ENCODE results near the gene PAFAH1B1. TPM values are rescaled to one million over a fixed set of nuclear protein-coding genes. Genes with fewer than 3 reads are reported as not detected.

Gene PAFAH1B1
- total RNA-seq, 1 experiment from 2014 or later: 210 TPM

GRCh38 chr17:2560658-2561057 is 32.8 kb upstream of the PAFAH1B1 start:
- CTCF ChIA-PET: no interaction called here
- intact Hi-C loops (cut with micrococcal nuclease; ENCODE audit: unreplicated experiment): no loop called here
- no TSS peak for BruUV-seq (replicated peaks)

GRCh38 chr17:2562162-2562858 is 31.1 kb upstream of the PAFAH1B1 start:
- H3K4me3 ChIP-seq (ENCODE audit: low read depth, low read length, poor library complexity, severe bottlenecking): no peak overlapping the region
- H3K4me1 ChIP-seq (ENCODE audit: insufficient read depth, low read length, poor library complexity, severe bottlenecking): no peaks in the 10 kb centered on the region
- BruUV-seq (replicated peaks): no TSS peak
- ChIA-PET CTCF (no interaction called here), POLR2A (ENCODE audit: low non-redundant PET) (no interaction called here)
- H3K9me3 ChIP-seq (ENCODE audit: low read depth, low read length, poor library complexity, severe bottlenecking): no peaks in the 10 kb centered on the region
- intact Hi-C loops (cut with micrococcal nuclease; ENCODE audit: unreplicated experiment): no loop called here
- H3K27me3 ChIP-seq (replicated peaks; ENCODE audit: insufficient read depth, low read depth, low read length, poor library complexity): no peaks in the 10 kb centered on the region
- TF ChIP-seq CTCF (conservative IDR thresholded peaks at IDR 0.05; ENCODE audit: low read depth, low read length) (no peak), EZH2 (IDR thresholded peaks at IDR 0.05; ENCODE audit: borderline replicate concordance, low read depth, low read length, poor library complexity, severe bottlenecking) (no peak)
- no peak for DNase-seq (ENCODE audit: low spot score)
- H3K27ac ChIP-seq (ENCODE audit: low read depth, low read length, poor library complexity, severe bottlenecking): no peak overlapping the region
- no peaks in the 10 kb centered on the region for H3K36me3 ChIP-seq (ENCODE audit: insufficient read depth, low read length, poor library complexity, severe bottlenecking)

More at GRCh38 chr17:2560658-2561057, 32.8 kb upstream of the PAFAH1B1 start:
- no peaks in the 10 kb centered on the region for H3K9me3 ChIP-seq (ENCODE audit: low read depth, low read length, poor library complexity, severe bottlenecking)
- TF ChIP-seq EZH2 (IDR thresholded peaks at IDR 0.05; ENCODE audit: borderline replicate concordance, low read depth, low read length, poor library complexity, severe bottlenecking): no peak
- TF ChIP-seq CTCF (conservative IDR thresholded peaks at IDR 0.05; ENCODE audit: low read depth, low read length): no peak
- POLR2A ChIA-PET (ENCODE audit: low non-redundant PET): no interaction called here
- no peak for DNase-seq (ENCODE audit: low spot score)
- no peak overlapping the region for H3K27ac ChIP-seq (ENCODE audit: low read depth, low read length, poor library complexity, severe bottlenecking)
- H3K36me3 ChIP-seq (ENCODE audit: insufficient read depth, low read length, poor library complexity, severe bottlenecking): no peaks in the 10 kb centered on the region
- no peaks in the 10 kb centered on the region for H3K4me1 ChIP-seq (ENCODE audit: insufficient read depth, low read length, poor library complexity, severe bottlenecking)
- H3K4me3 ChIP-seq (ENCODE audit: low read depth, low read length, poor library complexity, severe bottlenecking): no peak overlapping the region
- H3K27me3 ChIP-seq (replicated peaks; ENCODE audit: insufficient read depth, low read depth, low read length, poor library complexity): no peaks in the 10 kb centered on the region

GRCh38 chr17:2563061-2563460 is 30.4 kb upstream of the PAFAH1B1 start:
- POLR2A ChIA-PET (ENCODE audit: low non-redundant PET): no interaction called here
- DNase-seq (ENCODE audit: low spot score): no peak
- TF ChIP-seq CTCF (conservative IDR thresholded peaks at IDR 0.05; ENCODE audit: low read depth, low read length) (no peak), EZH2 (IDR thresholded peaks at IDR 0.05; ENCODE audit: borderline replicate concordance, low read depth, low read length, poor library complexity, severe bottlenecking) (no peak)
- intact Hi-C loops (cut with micrococcal nuclease; ENCODE audit: unreplicated experiment): no loop called here
- H3K4me3 ChIP-seq (ENCODE audit: low read depth, low read length, poor library complexity, severe bottlenecking): no peak overlapping the region
- CTCF ChIA-PET: no interaction called here
- BruUV-seq (replicated peaks): no TSS peak
- no peak overlapping the region for H3K27ac ChIP-seq (ENCODE audit: low read depth, low read length, poor library complexity, severe bottlenecking)
- no peaks in the 10 kb centered on the region for H3K27me3 ChIP-seq (replicated peaks; ENCODE audit: insufficient read depth, low read depth, low read length, poor library complexity)
- H3K36me3 ChIP-seq (ENCODE audit: insufficient read depth, low read length, poor library complexity, severe bottlenecking): no peaks in the 10 kb centered on the region
- H3K9me3 ChIP-seq (ENCODE audit: low read depth, low read length, poor library complexity, severe bottlenecking): no peaks in the 10 kb centered on the region
- no peaks in the 10 kb centered on the region for H3K4me1 ChIP-seq (ENCODE audit: insufficient read depth, low read length, poor library complexity, severe bottlenecking)

All from A673 (cell line).